RWPE1 (cell line): ENCODE results near the gene MRLN.

Experiments
- CTCF ChIA-PET: fragments of 350-600 bp; sonication (Branson Sonifier 250); formaldehyde crosslinking; extraction: SDS; loops from one replicate; lab custom pipeline; 2021; lab: Yijun Ruan, JAX
- POLR2A ChIA-PET: fragments of 400-600 bp; formaldehyde crosslinking; extraction: SDS; loops from one replicate; lab custom pipeline; 2020; ENCODE audit warnings: antibody characterized with exemption; ENCODE audit not compliant: low non-redundant PET; lab: Yijun Ruan, JAX
- DNase-seq: peaks from one replicate; pipeline ENCODE4 v3.0.0; 2012; ENCODE audit warnings: low spot score
- H3K27ac ChIP-seq: fragments of 450-650 bp; 2 replicates; pipeline ENCODE4 v1.5.1; 2017
- CTCF ChIP-seq: fragments of 450-650 bp; conservative IDR thresholded peaks from 2 replicates; pipeline ENCODE4 v1.5.1; 2017; ENCODE audit warnings: low read depth, mild to moderate bottlenecking

MRLN gene

GRCh38 chr10:59781511-59781910 is 28.3 kb upstream of the MRLN start:
- ChIA-PET POLR2A (no interaction called here), CTCF (no interaction called here)
- TF ChIP-seq CTCF: no peak
- no peak for DNase-seq
- H3K27ac ChIP-seq: no peak overlapping the region

GRCh38 chr10:59779756-59780533 is 26.7 kb upstream of the MRLN start:
- ChIA-PET CTCF (interaction anchor here (0.6 kb wide), 2 partner anchors 13 to 828 kb away, joined by 3 to 4 read pairs; no protein-coding TSS in a partner anchor), POLR2A (no interaction called here)
- no peak for DNase-seq
- no peak overlapping the region for H3K27ac ChIP-seq
- no peak for TF ChIP-seq CTCF

- POLR2A ChIA-PET: no interaction called here
- CTCF ChIA-PET: no interaction called here
- H3K27ac ChIP-seq: no peak overlapping the region
- DNase-seq: no peak
- no peak for TF ChIP-seq CTCF
These were observed 21.2 kb upstream of the MRLN start for GRCh38 chr10:59774451-59774850.

- ChIA-PET CTCF (no interaction called here), POLR2A (no interaction called here)
- no peak for DNase-seq
- no peak for TF ChIP-seq CTCF
- H3K27ac ChIP-seq: no peak overlapping the region
These were observed 19.8 kb upstream of the MRLN start for GRCh38 chr10:59773088-59773487.

GRCh38 chr10:59771162-59771807 is 18.0 kb upstream of the MRLN start:
- ChIA-PET POLR2A (no interaction called here), CTCF (interaction anchor here (0.7 kb wide), 1 partner anchor 145 kb away, joined by 3 read pairs; no protein-coding TSS in a partner anchor)
- TF ChIP-seq CTCF: no peak

GRCh38 chr10:59770689-59771088 is 17.4 kb upstream of the MRLN start:
- TF ChIP-seq CTCF: no peak
- H3K27ac ChIP-seq: no peak overlapping the region
- ChIA-PET POLR2A (no interaction called here), CTCF (no interaction called here)
- no peak for DNase-seq

More at GRCh38 chr10:59771162-59771807, 18.0 kb upstream of the MRLN start:
- no peak for DNase-seq
- H3K27ac ChIP-seq: no peak overlapping the region
